HCEC 1CT (cell line): ENCODE data around the gene TBCC.
"Not testable (repeated sequence)": the region's sequence is repeated elsewhere in the genome, so short reads cannot be mapped to it uniquely, and the experiment has no call there.

Source experiments
- DNase-seq: peaks from one replicate; pipeline ENCODE4 v3.0.0-alpha.2; 2017

The TBCC gene

GRCh38 chr6:42727627-42728026, 18.3 kb downstream of the TBCC start:
- DNase-seq = peak; percentile 15

GRCh38 chr6:42727087-42727611, 18.8 kb downstream of the TBCC start:
- peak; percentile 25 for DNase-seq

GRCh38 chr6:42726485-42727086, 19.3 kb downstream of the TBCC start:
- peak; percentile 91 for DNase-seq

- DNase-seq = no peak
Observed at GRCh38 chr6:42726026-42726425, 19.9 kb downstream of the TBCC start.

GRCh38 chr6:42724825-42725224, 21.1 kb downstream of the TBCC start:
- no peak for DNase-seq

- no peak for DNase-seq
Observed at GRCh38 chr6:42722497-42722896, 23.4 kb downstream of the TBCC start, which contains the start of gene PRPH2. Gene PRPH2 (minus strand): TSS chr6:42722597. CDS start chr6:42722334, 263 bp downstream.

- DNase-seq = peak; percentile 15
Observed at GRCh38 chr6:42720739-42721138, 25.2 kb downstream of the TBCC start.

- no peak for DNase-seq
Observed at GRCh38 chr6:42715871-42716270, 30.0 kb downstream of the TBCC start.

- DNase-seq = peak; percentile 47
Observed at GRCh38 chr6:42714098-42714761, 31.7 kb downstream of the TBCC start.

GRCh38 chr6:42711930-42712329, 34.0 kb downstream of the TBCC start:
- DNase-seq = no peak

- DNase-seq = no peak
Observed at GRCh38 chr6:42710316-42710715, 35.6 kb downstream of the TBCC start.

- DNase-seq = no peak
Observed at GRCh38 chr6:42709871-42710270, 36.0 kb downstream of the TBCC start.

GRCh38 chr6:42708096-42708495, 37.8 kb downstream of the TBCC start:
- DNase-seq = no peak

- DNase-seq = no peak
Observed at GRCh38 chr6:42707595-42707994, 38.3 kb downstream of the TBCC start.

- no peak for DNase-seq
Observed at GRCh38 chr6:42704937-42705374, 40.9 kb downstream of the TBCC start.

GRCh38 chr6:42704251-42704936, 41.5 kb downstream of the TBCC start:
- DNase-seq = no peak

- DNase-seq = not testable (repeated sequence)
Observed at GRCh38 chr6:42702786-42703185, 43.1 kb downstream of the TBCC start.

- DNase-seq = peak; percentile 74
Observed at GRCh38 chr6:42702200-42702599, 43.7 kb downstream of the TBCC start.

GRCh38 chr6:42698217-42698616, 47.7 kb downstream of the TBCC start:
- DNase-seq = no peak

- DNase-seq = no peak
Observed at GRCh38 chr6:42697268-42697655, 48.6 kb downstream of the TBCC start.

- peak; percentile 60 for DNase-seq
Observed at GRCh38 chr6:42696526-42697267, 49.2 kb downstream of the TBCC start.

- DNase-seq = peak; percentile 52
Observed at GRCh38 chr6:42694586-42694985, 51.3 kb downstream of the TBCC start.
